Anterior cingulate cortex (tissue), 58 donors: ENCODE results near the gene SPDYE2B.
"Not testable (repeated sequence)": the region's sequence is repeated elsewhere in the genome, so short reads cannot be mapped to it uniquely, and the experiment has no call there.

ENCODE experiments used
- DNase-seq, 58 donors: peaks; one replicate each; lab custom pipeline; 2025; lab: John Stamatoyannopoulos, UW

SPDYE2B gene

GRCh38 chr7:102697642-102698512 lies 47.8 kb downstream of the SPDYE2B start:
- not testable (repeated sequence) for DNase-seq

DNA sequence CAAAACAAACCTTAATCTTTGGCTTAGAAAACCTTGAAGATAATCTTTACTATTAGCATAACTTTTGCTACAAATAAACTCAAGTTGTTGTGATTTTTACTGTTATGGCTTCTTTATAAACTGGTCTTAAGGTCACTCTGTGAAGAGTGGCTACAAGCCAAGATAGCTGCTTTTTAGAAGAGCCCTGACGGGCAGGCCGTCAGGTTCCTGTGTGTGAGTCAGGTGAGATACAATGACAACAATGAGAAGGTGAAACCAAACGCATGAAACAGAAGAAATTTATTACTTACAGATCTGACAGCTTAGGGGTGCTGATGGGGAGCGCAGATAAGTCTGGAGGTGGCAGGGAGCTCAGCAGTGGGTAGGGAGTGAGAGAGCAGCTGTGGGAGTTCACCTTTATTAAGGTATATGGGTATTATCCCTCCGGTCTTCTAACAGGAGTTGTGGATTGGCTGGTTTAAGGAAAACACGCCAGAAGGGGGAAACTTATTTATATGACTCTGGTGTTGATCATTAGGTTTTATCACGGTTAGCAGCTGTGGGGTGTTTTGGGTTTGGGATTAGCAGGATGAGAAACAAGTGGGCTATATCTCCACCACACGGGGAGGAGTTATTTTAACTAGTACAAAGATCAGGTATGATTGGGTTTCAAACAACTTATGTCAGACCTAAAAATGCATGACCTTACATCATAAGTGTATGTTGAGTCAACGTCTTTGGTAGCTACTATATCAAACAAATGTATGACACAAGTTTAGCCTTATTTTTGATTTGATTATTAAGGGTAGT lies 49.0 kb downstream of the SPDYE2B start:
- not testable (repeated sequence) for DNase-seq
